ENCODE results near the gene ARSI. TPM values are rescaled to one million over a fixed set of nuclear protein-coding genes. Genes with fewer than 3 reads are reported as not detected.

The ARSI gene
- total RNA-seq, 4 donors from 2014 or later = 2.7 to 5.4 (median 3.9) TPM

- WGBS = 81% methylated on average over 13 of the region's 13 CpGs
- Histone ChIP-seq H3K4me3 (no peak overlapping the region), H3K27me3 (no peaks in the 10 kb centered on the region), H3K9me3 (no peaks in the 10 kb centered on the region), H3K27ac (no peak overlapping the region), H3K4me1 (peaks cover 42% of the 10 kb centered on the region), H3K36me3 (no peaks in the 10 kb centered on the region)
- DNase-seq (ENCODE audit: low spot score in 2 of 2) = no peak
- no peak for TF ChIP-seq POLR2A (IDR thresholded peaks at IDR 0.05)
- TF ChIP-seq EP300 (IDR thresholded peaks at IDR 0.05) = no peak
- TF ChIP-seq POLR2AphosphoS5 (IDR thresholded peaks at IDR 0.05) = no peak
- no peak for TF ChIP-seq CTCF (IDR thresholded peaks at IDR 0.05)
Measured at GRCh38 chr5:150291388-150292385, 11.0 kb downstream of the ARSI start.

GRCh38 chr5:150289551-150290390 is 12.9 kb downstream of the ARSI start, which contains the start of gene CAMK2A:
TSS of gene CAMK2A (minus strand) at chr5:150289773. CDS start at chr5:150289625, 148 bp downstream.
- no peaks in the 10 kb centered on the region for H3K27me3 ChIP-seq
- WGBS = 58% methylated on average over 26 of the region's 26 CpGs
- no peak for TF ChIP-seq CTCF (IDR thresholded peaks at IDR 0.05)
- no peak for TF ChIP-seq EP300 (IDR thresholded peaks at IDR 0.05)
- no peak for TF ChIP-seq POLR2A (IDR thresholded peaks at IDR 0.05)
- TF ChIP-seq POLR2AphosphoS5 (IDR thresholded peaks at IDR 0.05) = no peak
- DNase-seq (ENCODE audit: low spot score in 2 of 2) = no peak
- H3K36me3 ChIP-seq = no peaks in the 10 kb centered on the region
- H3K4me3 ChIP-seq = no peak within 1 kb of the TSS
- no peaks in the 10 kb centered on the region for H3K9me3 ChIP-seq
- peaks cover 23% of the 10 kb centered on the region for H3K4me1 ChIP-seq
- H3K27ac ChIP-seq = no peak within 1 kb of the TSS

- Histone ChIP-seq H3K27ac (no peak overlapping the region), H3K9me3 (no peaks in the 10 kb centered on the region), H3K36me3 (no peaks in the 10 kb centered on the region), H3K4me3 (no peak overlapping the region), H3K27me3 (no peaks in the 10 kb centered on the region), H3K4me1 (peaks cover 13% of the 10 kb centered on the region)
- DNase-seq (ENCODE audit: low spot score in 2 of 2) = no peak
- 44% methylated on average over 6 of the region's 6 CpGs for WGBS
- TF ChIP-seq POLR2A (IDR thresholded peaks at IDR 0.05) (no peak), EP300 (IDR thresholded peaks at IDR 0.05) (no peak)
Measured at GRCh38 chr5:150288791-150289190, 13.9 kb downstream of the ARSI start.

- DNase-seq (ENCODE audit: low spot score in 2 of 2) = no peak
- Histone ChIP-seq H3K27me3 (no peaks in the 10 kb centered on the region), H3K27ac (no peak overlapping the region), H3K4me3 (no peak overlapping the region), H3K9me3 (no peaks in the 10 kb centered on the region), H3K4me1 (peaks cover 9% of the 10 kb centered on the region), H3K36me3 (no peaks in the 10 kb centered on the region)
- WGBS = 79% methylated on average over 4 of the region's 4 CpGs
- TF ChIP-seq CTCF (IDR thresholded peaks at IDR 0.05) = no peak
- no peak for TF ChIP-seq POLR2AphosphoS5 (IDR thresholded peaks at IDR 0.05)
- no peak for TF ChIP-seq EP300 (IDR thresholded peaks at IDR 0.05)
- TF ChIP-seq POLR2A (IDR thresholded peaks at IDR 0.05) = no peak
Measured at GRCh38 chr5:150288361-150288760, 14.3 kb downstream of the ARSI start.

- Histone ChIP-seq H3K27me3 (no peaks in the 10 kb centered on the region), H3K4me3 (no peak overlapping the region), H3K4me1 (no peaks in the 10 kb centered on the region), H3K36me3 (no peaks in the 10 kb centered on the region), H3K9me3 (no peaks in the 10 kb centered on the region), H3K27ac (no peak overlapping the region)
- 75% methylated on average over 3 of the region's 5 CpGs for WGBS
- TF ChIP-seq POLR2AphosphoS5 (IDR thresholded peaks at IDR 0.05) (no peak), CTCF (IDR thresholded peaks at IDR 0.05) (no peak), EP300 (IDR thresholded peaks at IDR 0.05) (no peak), POLR2A (IDR thresholded peaks at IDR 0.05) (no peak)
- no peak for DNase-seq (ENCODE audit: low spot score in 2 of 2)
Measured at GRCh38 chr5:150286820-150287219, 15.9 kb downstream of the ARSI start.
